ENCODE data around the gene TBC1D32.
"Not testable (repeated sequence)": the region's sequence is repeated elsewhere in the genome, so short reads cannot be mapped to it uniquely, and the experiment has no call there.

Gene TBC1D32

DNA sequence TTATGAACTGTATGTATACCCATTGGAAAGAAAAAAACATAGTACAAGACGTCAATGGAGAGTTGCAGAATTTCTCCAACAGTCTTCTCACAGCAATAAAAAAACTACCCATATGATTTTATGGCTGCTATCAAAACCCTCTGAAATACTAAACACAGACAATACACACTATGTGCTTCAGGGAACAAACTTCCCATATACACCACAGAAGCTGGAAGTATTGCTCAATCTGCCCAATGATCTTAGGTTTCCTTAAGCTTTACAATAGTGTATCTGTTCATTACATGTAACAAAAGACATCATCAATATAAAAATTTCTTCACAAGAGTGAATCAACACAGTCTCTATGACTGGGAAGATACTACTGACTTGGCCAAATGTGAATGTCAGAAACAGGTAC is 150.5 kb downstream of the TBC1D32 start:
- no peak overlapping the region for H2AFZ ChIP-seq (ENCODE audit: low read length, unreplicated experiment)

DNA sequence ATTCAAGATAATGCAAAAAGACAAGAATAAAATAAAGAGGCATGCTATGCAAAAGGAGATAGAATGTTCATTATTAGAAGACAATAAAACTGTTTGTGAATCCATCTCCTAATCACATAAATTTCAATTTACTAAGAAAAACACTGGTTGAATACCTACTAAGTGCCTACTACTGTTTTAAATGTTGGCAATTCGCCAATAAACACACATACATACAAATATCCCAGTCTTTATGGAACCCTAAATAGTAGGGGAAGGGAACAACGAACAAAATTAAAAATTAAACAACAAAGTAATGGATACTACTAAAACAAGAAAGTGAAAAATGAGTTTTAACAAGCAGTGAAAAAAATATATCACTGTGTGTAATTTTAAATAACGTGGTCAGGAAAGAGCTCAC is 158.5 kb downstream of the TBC1D32 start:
- no peaks in the 10 kb centered on the region for H3K27me3 ChIP-seq (ENCODE audit: insufficient read depth, low read length)
- no peaks in the 10 kb centered on the region for H3K79me2 ChIP-seq (ENCODE audit: control insufficient read depth, insufficient read depth, low read length, unreplicated experiment)
- H3K36me3 ChIP-seq (ENCODE audit: insufficient read depth, low read length), result no peaks in the 10 kb centered on the region
- H3K4me1 ChIP-seq (ENCODE audit: control insufficient read depth, insufficient read depth, low read length, unreplicated experiment), result no peaks in the 10 kb centered on the region
- no peak overlapping the region for H2AFZ ChIP-seq (ENCODE audit: low read length, unreplicated experiment)
- H3K4me3 ChIP-seq (ENCODE audit: low read depth, low read length), result no peak overlapping the region
- no peak overlapping the region for H3K27ac ChIP-seq (ENCODE audit: low read depth, low read length)

More for the DNA sequence above, 150.5 kb downstream of the TBC1D32 start:
- Histone ChIP-seq H3K79me2 (ENCODE audit: control insufficient read depth, insufficient read depth, low read length, unreplicated experiment) (no peaks in the 10 kb centered on the region), H3K27me3 (ENCODE audit: insufficient read depth, low read length) (no peaks in the 10 kb centered on the region), H3K27ac (ENCODE audit: low read depth, low read length) (no peak overlapping the region), H3K36me3 (ENCODE audit: insufficient read depth, low read length) (no peaks in the 10 kb centered on the region; the same call in 1 of the 2 replicates), H3K4me3 (ENCODE audit: low read depth, low read length) (no peak overlapping the region), H3K4me1 (ENCODE audit: control insufficient read depth, insufficient read depth, low read length, unreplicated experiment) (no peaks in the 10 kb centered on the region)

DNA sequence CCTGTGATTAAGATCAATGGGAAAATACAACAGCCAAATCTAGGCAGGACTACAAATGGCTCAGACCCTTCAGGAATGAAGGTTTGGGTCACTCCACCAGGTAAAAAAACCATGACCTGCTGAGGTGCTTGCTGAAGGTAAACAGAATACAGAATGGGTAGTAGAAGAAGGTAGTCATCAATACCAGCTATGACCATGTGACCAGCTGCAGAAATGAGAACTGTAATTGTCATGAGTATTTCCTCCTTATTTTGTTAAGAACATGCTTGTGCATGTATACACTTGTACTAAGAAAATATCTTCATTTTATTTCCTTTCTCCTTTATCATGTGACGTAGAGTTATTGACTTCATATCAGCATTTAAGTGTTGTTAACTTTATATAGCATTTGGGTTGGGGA is 161.8 kb downstream of the TBC1D32 start:
- not testable (repeated sequence) for H3K36me3 ChIP-seq (ENCODE audit: insufficient read depth, low read length); H2AFZ ChIP-seq (ENCODE audit: low read length, unreplicated experiment); H3K27me3 ChIP-seq (ENCODE audit: insufficient read depth, low read length); H3K27ac ChIP-seq (ENCODE audit: low read depth, low read length); H3K4me3 ChIP-seq (ENCODE audit: low read depth, low read length); H3K79me2 ChIP-seq (ENCODE audit: control insufficient read depth, insufficient read depth, low read length, unreplicated experiment); H3K4me1 ChIP-seq (ENCODE audit: control insufficient read depth, insufficient read depth, low read length, unreplicated experiment)

DNA sequence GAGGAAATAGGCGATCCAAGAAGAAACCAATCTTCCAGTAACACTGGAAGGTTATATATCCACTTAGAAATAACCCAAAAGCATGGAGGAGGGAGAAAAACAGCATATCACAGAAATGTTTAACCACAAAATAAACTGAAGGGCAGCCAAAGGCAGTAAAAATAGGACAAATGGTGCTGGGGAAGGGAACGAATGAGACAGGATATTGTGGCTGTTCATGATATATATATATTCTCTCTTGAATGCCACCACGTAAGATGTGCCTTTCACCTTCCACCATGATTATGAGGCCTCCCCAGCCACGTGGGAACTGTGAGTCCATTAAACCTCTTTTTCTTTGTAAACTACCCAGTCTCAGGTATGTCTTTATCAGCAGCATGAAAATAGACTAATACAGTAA is 162.4 kb downstream of the TBC1D32 start:
- H2AFZ ChIP-seq (ENCODE audit: low read length, unreplicated experiment), result no peak overlapping the region
- H3K79me2 ChIP-seq (ENCODE audit: control insufficient read depth, insufficient read depth, low read length, unreplicated experiment), result no peaks in the 10 kb centered on the region
- no peak overlapping the region for H3K4me3 ChIP-seq (ENCODE audit: low read depth, low read length)
- no peak overlapping the region for H3K27ac ChIP-seq (ENCODE audit: low read depth, low read length)
- no peaks in the 10 kb centered on the region for H3K4me1 ChIP-seq (ENCODE audit: control insufficient read depth, insufficient read depth, low read length, unreplicated experiment)
- H3K27me3 ChIP-seq (ENCODE audit: insufficient read depth, low read length), result no peaks in the 10 kb centered on the region
- H3K36me3 ChIP-seq (ENCODE audit: insufficient read depth, low read length), result no peaks in the 10 kb centered on the region

DNA sequence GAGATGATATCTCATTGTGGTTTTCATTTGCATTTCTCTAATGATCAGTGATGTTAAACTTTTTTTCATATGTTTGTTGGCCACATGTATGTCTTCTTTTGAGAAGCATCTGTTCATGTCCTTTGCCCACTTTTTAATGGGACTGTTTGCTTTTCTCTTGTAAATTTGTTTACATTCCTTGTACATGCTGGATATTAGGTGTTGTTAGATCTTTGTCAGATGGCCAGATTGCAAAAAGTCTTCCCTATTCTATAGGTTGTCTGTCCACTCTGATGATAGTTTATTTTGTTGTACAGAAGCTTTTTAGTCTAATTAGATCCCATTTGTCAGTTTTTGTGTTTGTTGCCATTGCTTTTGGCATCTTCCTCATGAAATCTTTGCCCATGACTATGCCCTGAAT is 172.4 kb downstream of the TBC1D32 start:
- no peaks in the 10 kb centered on the region for H3K4me1 ChIP-seq (ENCODE audit: control insufficient read depth, insufficient read depth, low read length, unreplicated experiment)
- H3K27ac ChIP-seq (ENCODE audit: low read depth, low read length), result no peak overlapping the region
- H3K36me3 ChIP-seq (ENCODE audit: insufficient read depth, low read length), result peaks cover 3% of the 10 kb centered on the region; the same call in 1 of the 2 replicates
- H3K79me2 ChIP-seq (ENCODE audit: control insufficient read depth, insufficient read depth, low read length, unreplicated experiment), result no peaks in the 10 kb centered on the region
- no peak overlapping the region for H2AFZ ChIP-seq (ENCODE audit: low read length, unreplicated experiment)
- no peaks in the 10 kb centered on the region for H3K27me3 ChIP-seq (ENCODE audit: insufficient read depth, low read length)
- H3K4me3 ChIP-seq (ENCODE audit: low read depth, low read length), result no peak overlapping the region

DNA sequence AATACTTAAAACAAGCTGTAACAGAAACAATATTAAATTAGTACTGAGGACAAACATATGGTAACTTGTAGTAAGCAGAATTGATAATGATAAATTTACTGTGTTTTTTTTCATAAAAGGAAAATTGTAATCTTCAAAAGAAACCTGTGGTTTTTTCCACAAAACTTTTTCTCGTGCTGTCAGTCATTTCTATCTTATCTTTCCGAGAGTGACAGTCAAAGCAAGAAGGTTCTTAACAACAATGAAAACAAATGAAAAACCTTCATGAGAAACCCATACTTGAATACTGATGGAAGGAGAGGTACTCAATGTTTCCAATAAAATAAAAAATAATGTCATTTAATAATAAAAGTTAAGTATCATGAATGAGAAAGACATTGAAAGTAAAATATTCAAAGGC is 174.0 kb downstream of the TBC1D32 start:
- Histone ChIP-seq H2AFZ (ENCODE audit: low read length, unreplicated experiment) (no peak overlapping the region), H3K36me3 (ENCODE audit: insufficient read depth, low read length) (peaks cover 3% of the 10 kb centered on the region; the same call in 1 of the 2 replicates), H3K4me3 (ENCODE audit: low read depth, low read length) (no peak overlapping the region), H3K27ac (ENCODE audit: low read depth, low read length) (no peak overlapping the region), H3K27me3 (ENCODE audit: insufficient read depth, low read length) (no peaks in the 10 kb centered on the region), H3K4me1 (ENCODE audit: control insufficient read depth, insufficient read depth, low read length, unreplicated experiment) (no peaks in the 10 kb centered on the region), H3K79me2 (ENCODE audit: control insufficient read depth, insufficient read depth, low read length, unreplicated experiment) (no peaks in the 10 kb centered on the region)

DNA sequence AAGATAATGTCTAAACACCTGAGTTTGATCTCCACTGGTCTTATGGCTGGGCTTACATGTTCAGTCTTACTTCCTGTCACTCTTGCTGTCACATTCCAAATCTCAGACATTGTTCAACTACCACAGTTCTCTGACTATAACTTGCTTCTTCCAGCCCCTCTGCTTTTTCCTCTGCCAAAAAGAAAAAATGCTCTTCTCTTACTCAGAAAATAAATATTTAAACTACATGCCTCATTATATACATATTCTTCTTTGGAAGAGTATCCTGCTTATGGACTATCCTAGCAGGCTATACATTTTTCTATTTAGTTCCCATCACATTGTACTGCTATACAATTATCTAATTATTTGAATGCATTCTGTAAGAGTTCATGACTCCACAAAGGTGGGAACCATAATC is 175.4 kb downstream of the TBC1D32 start:
- Histone ChIP-seq H3K36me3 (ENCODE audit: insufficient read depth, low read length) (peaks cover 3% of the 10 kb centered on the region; the same call in 1 of the 2 replicates), H2AFZ (ENCODE audit: low read length, unreplicated experiment) (no peak overlapping the region), H3K4me1 (ENCODE audit: control insufficient read depth, insufficient read depth, low read length, unreplicated experiment) (no peaks in the 10 kb centered on the region), H3K27me3 (ENCODE audit: insufficient read depth, low read length) (no peaks in the 10 kb centered on the region), H3K4me3 (ENCODE audit: low read depth, low read length) (no peak overlapping the region), H3K27ac (ENCODE audit: low read depth, low read length) (no peak overlapping the region), H3K79me2 (ENCODE audit: control insufficient read depth, insufficient read depth, low read length, unreplicated experiment) (no peaks in the 10 kb centered on the region)

DNA sequence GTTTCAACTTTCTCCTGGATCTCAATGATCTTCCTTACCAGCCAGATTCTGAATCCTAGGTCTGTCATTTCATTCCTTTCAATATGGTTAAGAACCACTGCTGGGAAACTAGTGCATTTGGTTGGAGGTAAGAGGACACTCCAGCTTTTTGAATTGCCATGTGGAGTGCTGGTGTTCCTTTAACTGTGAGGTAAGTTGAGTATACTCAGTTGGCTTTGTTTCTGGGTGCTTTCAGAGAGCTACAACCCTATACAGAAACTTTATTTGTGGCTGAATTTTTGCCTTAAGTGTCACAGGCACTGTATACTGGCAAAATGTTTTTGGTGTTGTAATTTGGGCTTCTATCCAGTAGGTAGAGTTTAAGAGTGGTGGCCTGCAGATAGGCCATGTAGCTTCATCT is 175.8 kb downstream of the TBC1D32 start:
- Histone ChIP-seq H3K27me3 (ENCODE audit: insufficient read depth, low read length) (no peaks in the 10 kb centered on the region), H3K79me2 (ENCODE audit: control insufficient read depth, insufficient read depth, low read length, unreplicated experiment) (no peaks in the 10 kb centered on the region), H3K4me1 (ENCODE audit: control insufficient read depth, insufficient read depth, low read length, unreplicated experiment) (no peaks in the 10 kb centered on the region), H3K27ac (ENCODE audit: low read depth, low read length) (no peak overlapping the region), H3K36me3 (ENCODE audit: insufficient read depth, low read length) (peaks cover 3% of the 10 kb centered on the region; the same call in 1 of the 2 replicates), H2AFZ (ENCODE audit: low read length, unreplicated experiment) (no peak overlapping the region), H3K4me3 (ENCODE audit: low read depth, low read length) (no peak overlapping the region)

DNA sequence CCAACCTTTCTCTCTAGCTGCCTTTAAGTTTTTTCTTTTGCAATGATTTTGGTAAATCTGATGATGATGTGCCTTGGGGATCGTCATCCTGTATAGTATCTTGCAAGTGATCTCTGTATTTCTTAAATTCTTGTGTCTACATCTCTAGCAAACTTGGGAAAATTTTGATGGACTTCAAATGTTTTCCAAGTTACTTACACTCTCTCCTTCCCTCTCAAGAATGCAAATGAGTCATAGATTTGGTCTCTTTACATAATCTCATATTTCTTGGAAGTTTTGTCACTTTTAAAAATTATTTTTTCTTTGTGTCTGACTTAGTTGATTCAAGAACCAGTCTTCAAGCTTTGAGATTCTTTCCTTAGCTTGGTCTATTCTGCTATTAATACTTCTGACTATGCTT is 176.4 kb downstream of the TBC1D32 start:
- Histone ChIP-seq H2AFZ (ENCODE audit: low read length, unreplicated experiment) (no peak overlapping the region), H3K4me3 (ENCODE audit: low read depth, low read length) (no peak overlapping the region), H3K27ac (ENCODE audit: low read depth, low read length) (no peak overlapping the region), H3K79me2 (ENCODE audit: control insufficient read depth, insufficient read depth, low read length, unreplicated experiment) (no peaks in the 10 kb centered on the region), H3K27me3 (ENCODE audit: insufficient read depth, low read length) (no peaks in the 10 kb centered on the region), H3K36me3 (ENCODE audit: insufficient read depth, low read length) (peaks cover 7% of the 10 kb centered on the region; the same call in 1 of the 2 replicates), H3K4me1 (ENCODE audit: control insufficient read depth, insufficient read depth, low read length, unreplicated experiment) (no peaks in the 10 kb centered on the region)

DNA sequence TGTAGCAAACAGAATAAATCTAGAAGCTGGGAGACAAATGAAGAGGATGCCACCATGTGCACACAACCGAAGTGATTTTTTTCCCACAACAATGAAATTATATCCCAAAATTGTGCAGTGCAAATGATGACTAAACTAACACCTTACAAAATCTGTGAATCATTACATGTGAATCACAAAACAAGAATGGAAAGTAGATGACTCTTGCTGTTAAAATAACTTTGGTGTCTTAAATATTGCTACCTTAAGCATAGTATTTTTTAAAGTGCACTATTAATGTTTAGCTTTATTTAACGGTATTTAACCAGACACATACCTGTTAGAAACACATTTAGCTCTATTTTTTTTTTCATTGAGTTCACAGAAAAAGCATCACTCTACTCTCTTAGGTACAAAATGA is 190.8 kb downstream of the TBC1D32 start:
- Histone ChIP-seq H3K36me3 (ENCODE audit: insufficient read depth, low read length) (no peaks in the 10 kb centered on the region), H2AFZ (ENCODE audit: low read length, unreplicated experiment) (no peak overlapping the region), H3K79me2 (ENCODE audit: control insufficient read depth, insufficient read depth, low read length, unreplicated experiment) (no peaks in the 10 kb centered on the region), H3K4me1 (ENCODE audit: control insufficient read depth, insufficient read depth, low read length, unreplicated experiment) (peaks cover 10% of the 10 kb centered on the region), H3K4me3 (ENCODE audit: low read depth, low read length) (no peak overlapping the region), H3K27ac (ENCODE audit: low read depth, low read length) (no peak overlapping the region), H3K27me3 (ENCODE audit: insufficient read depth, low read length) (no peaks in the 10 kb centered on the region)

DNA sequence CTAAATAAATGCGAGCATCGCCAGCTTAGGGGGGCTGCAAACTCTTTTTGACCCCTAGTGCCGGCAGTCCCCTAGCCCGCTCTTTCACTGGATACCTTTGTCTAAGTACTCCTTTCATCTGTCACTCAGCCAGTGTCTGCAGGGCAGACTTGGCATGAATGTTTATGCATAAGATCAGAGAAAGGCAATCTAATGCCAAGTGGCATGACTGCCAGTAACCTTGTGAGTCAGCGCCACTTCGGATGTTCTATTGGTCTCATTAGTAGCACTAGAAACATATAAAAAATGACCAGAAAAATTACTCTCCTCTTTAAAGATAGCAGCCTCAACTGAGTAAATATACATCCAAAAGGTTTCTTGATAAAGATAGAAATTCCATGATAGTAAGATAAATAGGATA is 192.2 kb downstream of the TBC1D32 start:
- Histone ChIP-seq H3K4me1 (ENCODE audit: control insufficient read depth, insufficient read depth, low read length, unreplicated experiment) (peaks cover 10% of the 10 kb centered on the region), H3K27me3 (ENCODE audit: insufficient read depth, low read length) (no peaks in the 10 kb centered on the region), H2AFZ (ENCODE audit: low read length, unreplicated experiment) (no peak overlapping the region), H3K79me2 (ENCODE audit: control insufficient read depth, insufficient read depth, low read length, unreplicated experiment) (no peaks in the 10 kb centered on the region), H3K36me3 (ENCODE audit: insufficient read depth, low read length) (no peaks in the 10 kb centered on the region), H3K4me3 (ENCODE audit: low read depth, low read length) (no peak overlapping the region), H3K27ac (ENCODE audit: low read depth, low read length) (no peak overlapping the region)

Data from ACC112 (cell line).